SIG-M5 (cell line): Measurements from ENCODE around the gene CLDN6.

Experiments used
- DNase-seq: peaks from one replicate; lab custom pipeline; 2025; lab: John Stamatoyannopoulos, UW

The CLDN6 gene

GRCh38 chr16:2987286-2987685 is 30.7 kb downstream of the CLDN6 start:
- no peak for DNase-seq

- DNase-seq = no peak
Measured at GRCh38 chr16:2986623-2987188, 31.3 kb downstream of the CLDN6 start.

- DNase-seq = no peak
Measured at GRCh38 chr16:2985893-2986355, 32.1 kb downstream of the CLDN6 start.

- DNase-seq = no peak
Measured at GRCh38 chr16:2985462-2985861, 32.5 kb downstream of the CLDN6 start.

- no peak for DNase-seq
Measured at GRCh38 chr16:2983706-2984136, 34.3 kb downstream of the CLDN6 start.

- DNase-seq = no peak
Measured at GRCh38 chr16:2982402-2982801, 35.6 kb downstream of the CLDN6 start.

DNA sequence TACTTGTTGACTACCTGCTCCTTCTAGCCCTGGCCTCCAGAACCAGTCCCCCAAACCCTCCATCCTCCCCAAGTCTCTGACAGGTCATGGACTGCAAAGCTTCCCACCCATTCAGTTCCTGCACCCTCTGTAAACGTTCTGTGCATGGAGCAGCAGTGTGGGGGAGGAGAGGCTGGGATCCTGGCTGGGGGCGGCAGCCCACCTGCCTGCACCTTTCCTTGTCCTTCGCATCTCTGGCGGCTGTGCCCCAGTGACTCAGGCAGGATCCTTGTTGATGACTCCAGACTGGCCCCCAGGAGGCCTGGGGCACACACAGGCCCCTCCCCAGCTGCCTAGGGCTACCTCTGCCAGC is 36.1 kb downstream of the CLDN6 start:
- DNase-seq = no peak

- DNase-seq = no peak
Measured at GRCh38 chr16:2981177-2981898, 36.6 kb downstream of the CLDN6 start.

DNA sequence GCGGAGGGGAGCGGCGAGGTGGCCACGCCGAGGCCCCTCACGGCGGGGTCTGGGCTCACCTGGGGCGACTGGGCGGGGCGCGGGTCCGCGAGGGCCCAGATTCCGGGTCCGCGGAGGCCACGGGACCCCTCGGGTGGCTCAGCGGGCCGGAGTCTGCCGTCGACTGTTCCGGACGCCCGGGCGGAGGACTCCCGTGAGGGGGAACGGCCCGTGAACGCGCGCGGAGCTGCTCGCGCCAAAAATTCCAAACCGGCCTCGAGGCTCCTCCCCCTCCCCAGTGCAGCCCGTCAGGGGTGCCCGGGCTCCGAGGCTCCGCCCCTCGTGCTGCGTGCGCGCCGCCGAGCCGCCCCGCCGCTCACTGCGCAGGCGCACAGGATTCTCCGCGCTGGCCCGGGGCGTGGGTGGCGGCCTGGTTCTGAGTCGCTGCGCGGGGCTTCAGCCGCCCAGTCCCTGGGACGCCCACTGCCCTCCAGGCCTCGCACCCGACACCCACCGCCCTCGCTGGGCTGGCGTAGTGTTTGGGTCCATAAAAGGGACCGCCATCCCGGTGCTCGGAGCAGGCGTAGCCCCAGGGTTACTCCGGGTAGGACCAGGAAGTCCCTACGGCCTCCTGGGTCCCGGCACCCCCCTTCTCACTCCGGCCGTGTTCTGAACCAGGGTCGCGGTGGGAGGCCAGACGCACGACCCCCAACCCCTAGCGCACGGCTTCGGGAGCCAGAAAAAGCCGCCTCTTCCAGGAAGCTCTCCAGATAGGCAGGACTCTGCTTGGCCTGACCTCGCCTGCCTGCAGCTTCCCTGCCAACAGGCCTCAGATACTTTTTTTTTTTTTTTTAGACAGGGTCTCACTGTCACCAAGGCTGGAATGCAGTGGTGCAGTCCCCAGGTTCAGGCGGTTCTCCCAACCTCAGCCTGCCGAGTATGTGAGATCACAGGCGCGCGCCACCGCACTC is 37.5 kb downstream of the CLDN6 start, which contains the start of gene PKMYT1:
Gene PKMYT1, minus strand, starts transcription at position 220 of the 950 bp plus-strand sequence. CDS start 789 bp downstream, outside the sequence.
- no peak for DNase-seq

GRCh38 chr16:2979669-2980226 is 38.2 kb downstream of the CLDN6 start:
- DNase-seq = no peak

GRCh38 chr16:2977440-2977839 is 40.5 kb downstream of the CLDN6 start:
- no peak for DNase-seq

DNA sequence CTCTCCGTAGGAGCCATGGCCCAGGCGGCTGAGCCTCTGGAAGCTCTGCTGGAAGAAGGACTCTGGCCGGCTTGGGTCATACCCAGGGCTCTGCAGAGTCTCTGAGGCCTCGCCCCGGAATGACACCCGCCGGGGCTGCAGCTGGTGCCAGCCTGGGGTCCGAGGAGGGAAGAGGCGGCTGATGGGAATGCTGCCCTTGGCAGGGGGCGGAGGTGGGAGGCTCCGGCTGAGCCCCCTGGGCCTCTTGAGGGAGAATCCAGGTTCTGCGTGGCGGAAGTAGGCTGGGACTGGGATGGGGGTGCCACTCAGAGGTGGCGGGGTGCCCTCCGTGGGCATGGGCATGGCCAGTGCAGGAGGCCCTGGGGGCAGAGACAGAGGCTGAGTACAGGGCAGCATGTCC is 41.3 kb downstream of the CLDN6 start:
- no peak for DNase-seq

- DNase-seq = no peak
Measured at GRCh38 chr16:2976201-2976600, 41.8 kb downstream of the CLDN6 start.

GRCh38 chr16:2975161-2975795 is 42.7 kb downstream of the CLDN6 start:
- DNase-seq = no peak

DNA sequence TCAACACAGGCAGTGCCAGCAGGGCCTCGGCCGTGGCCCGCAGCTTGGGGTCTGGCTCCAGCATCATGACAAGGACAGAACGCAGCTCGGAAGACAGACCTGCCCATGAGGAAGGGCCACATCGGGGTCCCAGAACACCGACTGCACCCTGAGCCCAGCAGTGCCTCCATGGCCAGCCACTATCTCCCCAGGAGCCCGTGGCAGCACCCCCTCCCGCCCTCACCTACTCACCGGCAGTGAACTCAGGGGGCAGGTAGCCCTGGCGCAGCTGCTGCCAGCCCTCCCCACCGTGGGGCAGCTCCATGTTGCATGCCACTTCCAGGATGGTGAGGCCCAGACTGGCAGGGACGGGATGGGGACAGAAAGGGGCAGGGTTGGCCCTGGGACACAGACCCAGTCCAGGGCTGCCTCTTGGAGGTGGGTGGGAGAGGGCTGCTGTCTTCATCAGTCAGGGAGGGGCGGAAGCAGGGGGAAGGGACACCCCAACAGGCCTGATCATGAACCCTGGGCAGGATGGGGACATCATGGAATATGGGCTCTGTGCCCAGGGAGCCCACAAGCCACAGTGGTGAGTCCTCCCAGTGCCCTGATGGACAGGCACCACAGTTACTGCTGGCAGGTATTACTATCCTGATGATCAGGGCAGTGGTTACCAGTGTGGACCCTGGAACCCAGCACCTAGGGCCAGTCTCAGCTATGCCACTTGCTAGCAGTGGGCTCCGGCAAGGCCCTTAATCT is 43.5 kb downstream of the CLDN6 start:
- DNase-seq = no peak

DNA sequence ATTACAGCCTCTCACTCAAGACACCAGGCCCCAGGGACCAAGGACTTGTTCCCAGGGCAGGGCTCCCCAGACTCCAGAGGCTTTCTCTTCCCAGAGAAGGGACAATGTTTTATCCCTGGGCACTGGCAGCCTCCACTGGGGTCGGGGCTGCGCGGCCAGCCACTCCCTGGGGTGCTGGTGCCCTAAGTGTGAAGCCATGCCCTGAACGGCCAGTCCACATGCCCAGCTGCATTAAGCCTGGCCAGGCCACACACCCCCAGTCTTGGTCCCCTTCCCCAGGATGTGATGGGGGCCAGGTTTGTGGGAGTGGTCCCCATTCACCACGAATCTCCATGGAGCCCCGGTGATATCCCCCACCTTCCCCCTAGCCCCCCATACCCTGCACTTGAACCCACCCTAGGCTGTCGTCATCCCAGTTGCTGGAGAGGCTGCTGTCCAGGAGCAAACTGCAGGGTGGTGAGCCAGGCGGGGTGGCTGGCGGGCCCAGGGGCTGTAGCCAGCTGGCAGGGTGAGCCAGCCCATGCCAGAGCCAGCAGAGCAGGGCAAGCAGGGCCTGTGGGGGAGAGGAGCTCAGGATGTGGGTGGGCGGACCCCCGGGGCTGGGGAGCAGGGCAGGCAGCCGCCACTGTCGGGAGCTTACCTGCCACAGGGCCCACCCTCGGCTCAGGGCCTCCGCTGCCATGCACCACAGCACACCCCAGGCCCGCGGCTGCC is 44.2 kb downstream of the CLDN6 start:
- DNase-seq = no peak

DNA sequence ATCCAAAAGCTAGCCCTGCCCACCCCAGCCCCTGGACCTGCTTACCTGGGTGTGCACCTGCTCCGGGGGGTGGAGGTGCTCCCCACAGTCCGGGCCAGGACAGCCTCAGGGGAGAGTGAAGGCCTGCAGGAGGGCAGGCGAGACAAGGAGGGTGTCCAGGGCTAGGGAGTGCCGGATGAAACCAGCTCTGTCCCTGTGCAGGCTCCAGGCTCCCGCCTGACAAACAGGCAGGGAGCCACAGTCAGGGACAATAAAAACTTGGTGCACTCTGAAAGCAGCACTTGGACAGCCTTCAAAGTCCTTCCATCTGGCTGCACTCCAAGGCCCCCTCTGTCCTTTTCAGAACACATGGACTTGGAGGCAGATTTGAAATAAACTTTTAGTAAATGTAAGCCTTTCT is 44.9 kb downstream of the CLDN6 start:
- no peak for DNase-seq

GRCh38 chr16:2971985-2972784 is 45.8 kb downstream of the CLDN6 start:
- DNase-seq = no peak

DNA sequence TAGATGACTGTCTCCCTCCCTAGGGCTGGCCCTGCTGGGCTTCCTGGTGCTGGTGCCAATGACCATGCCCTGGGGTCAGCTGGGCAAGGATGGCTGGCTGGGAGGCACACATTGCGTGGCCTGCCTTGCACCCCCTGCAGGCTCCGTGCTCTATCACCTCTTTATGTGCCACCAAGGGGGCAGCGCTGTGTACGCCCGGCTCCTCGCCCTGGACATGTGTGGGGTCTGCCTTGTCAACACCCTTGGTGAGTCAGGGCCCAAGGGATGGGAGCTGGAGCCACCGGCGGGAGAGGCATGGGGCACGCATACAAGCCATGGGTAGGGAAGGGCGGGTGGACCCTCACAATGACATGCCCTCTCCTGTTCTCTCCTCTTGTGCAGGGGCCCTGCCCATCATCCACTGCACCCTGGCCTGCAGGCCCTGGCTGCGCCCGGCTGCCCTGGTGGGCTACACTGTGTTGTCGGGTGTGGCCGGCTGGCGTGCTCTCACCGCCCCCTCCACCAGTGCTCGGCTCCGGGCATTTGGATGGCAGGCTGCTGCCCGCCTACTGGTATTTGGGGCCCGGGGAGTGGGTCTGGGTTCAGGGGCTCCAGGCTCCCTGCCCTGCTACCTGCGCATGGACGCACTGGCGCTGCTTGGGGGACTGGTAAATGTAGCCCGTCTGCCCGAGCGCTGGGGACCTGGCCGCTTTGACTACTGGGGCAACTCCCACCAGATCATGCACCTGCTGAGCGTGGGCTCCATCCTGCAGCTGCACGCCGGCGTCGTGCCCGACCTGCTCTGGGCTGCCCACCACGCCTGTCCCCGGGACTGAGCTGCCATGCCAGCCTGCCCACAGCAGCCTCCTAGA is 46.6 kb downstream of the CLDN6 start:
- DNase-seq = no peak
